SK-N-SH (cell line): ENCODE data around the gene DNAH3. TPM values are rescaled to one million over a fixed set of nuclear protein-coding genes. Genes with fewer than 3 reads are reported as not detected.

Experiments
- CTCF ChIA-PET: fragments of 300-600, 350-600 bp; formaldehyde crosslinking; extraction: SDS; loops from one replicate; lab custom pipeline; 2021; lab: Yijun Ruan, JAX
- POLR2A ChIA-PET: fragments of 350-600 bp; sonication (Branson Sonifier 250); formaldehyde crosslinking; extraction: SDS; loops from one replicate; lab custom pipeline; 2020; ENCODE audit warnings: antibody characterized with exemption, inconsistent platforms; lab: Yijun Ruan, JAX
- DNase-seq: peaks from one replicate; pipeline ENCODE4 v3.0.0; 2012
- H2AFZ ChIP-seq: fragments of 200-600 bp; sonication (generic); 2 replicates; pipeline ENCODE4 v1.8.1; 2016; ENCODE audit warnings: antibody characterized with exemption, mild to moderate bottlenecking, low read depth
- H3F3A ChIP-seq: fragments of 200-600 bp; sonication (generic); replicated peaks from 2 replicates; pipeline ENCODE3; 2016; ENCODE audit warnings: antibody characterized with exemption, mild to moderate bottlenecking; ENCODE audit not compliant: insufficient read depth
- H3K27ac ChIP-seq, 2 experiments: fragments of 200-500 bp in 1 of 2; fragments of 200-600 bp in 1 of 2; sonication (Bioruptor generic) in 1 of 2; sonication (generic), shearing (Covaris generic) in 1 of 2; 2 replicates each; pipeline versions ENCODE4 v1.5.1 to v1.6.1; 2014 to 2016; ENCODE audit warnings: low read depth in 2 of 2, inconsistent platforms in 1 of 2, low read length in 1 of 2, mild to moderate bottlenecking in 1 of 2, mixed read lengths in 1 of 2
- H3K27me3 ChIP-seq: fragments of 200-600 bp; sonication (generic), shearing (Covaris generic); 2 replicates; pipeline ENCODE4 v1.6.1; 2016; ENCODE audit warnings: mixed run types; ENCODE audit not compliant: insufficient read depth
- H3K36me3 ChIP-seq, 2 experiments: fragments of 200-500 bp in 1 of 2; fragments of 200-600 bp in 1 of 2; sonication (Bioruptor generic) in 1 of 2; sonication (generic) in 1 of 2; replicated peaks in 1 of 2; 2 replicates each; pipeline versions ENCODE3 to v1.5.1; 2014 to 2016; ENCODE audit warnings: low read length in 1 of 2, mild to moderate bottlenecking in 1 of 2; ENCODE audit not compliant: insufficient read depth in 2 of 2, control insufficient read depth in 1 of 2
- H3K4me1 ChIP-seq, 2 experiments: fragments of 200-500 bp in 1 of 2; fragments of 200-600 bp in 1 of 2; sonication (Bioruptor generic) in 1 of 2; sonication (generic), shearing (Covaris generic) in 1 of 2; 2 replicates each; pipeline versions ENCODE4 v1.5.1 to v1.6.1; 2014 to 2016; ENCODE audit warnings: low read depth in 1 of 2, low read length in 1 of 2, mixed run types in 1 of 2; ENCODE audit not compliant: insufficient read depth in 2 of 2, control insufficient read depth in 1 of 2
- H3K4me2 ChIP-seq: fragments of 200-600 bp; sonication (generic), shearing (Covaris generic); 2 replicates; pipeline ENCODE4 v1.6.1; 2017; ENCODE audit warnings: mixed run types
- H3K4me3 ChIP-seq, 2 experiments: fragments of 200-500 bp in 1 of 2; fragments of 200-600 bp in 1 of 2; sonication (Bioruptor generic) in 1 of 2; sonication (generic), shearing (Covaris generic) in 1 of 2; 2 replicates each; pipeline versions ENCODE4 v1.5.1 to v1.8.1; 2014 to 2016; ENCODE audit warnings: low read depth in 2 of 2, inconsistent platforms in 1 of 2, low read length in 1 of 2, mild to moderate bottlenecking in 1 of 2, mixed read lengths in 1 of 2, moderate library complexity in 1 of 2
- H3K79me2 ChIP-seq: fragments of 200-600 bp; sonication (generic); 2 replicates; pipeline ENCODE4 v1.8.1; 2017; ENCODE audit warnings: mild to moderate bottlenecking; ENCODE audit not compliant: insufficient read depth
- H3K9ac ChIP-seq: fragments of 200-600 bp; sonication (generic); 2 replicates; pipeline ENCODE4 v1.6.1; 2017; ENCODE audit warnings: mixed run types
- H3K9me2 ChIP-seq: fragments of 200-600 bp; sonication (generic); 2 replicates; pipeline ENCODE4 v1.6.1; 2017; ENCODE audit warnings: mixed run types
- H3K9me3 ChIP-seq: fragments of 200-600 bp; sonication (generic); 2 replicates; pipeline ENCODE4 v1.6.1; 2017; ENCODE audit warnings: mixed run types, mild to moderate bottlenecking, moderate library complexity
- H4K20me1 ChIP-seq: fragments of 200-600 bp; sonication (generic); 2 replicates; pipeline ENCODE4 v1.6.1; 2017; ENCODE audit warnings: mild to moderate bottlenecking, mixed run types; ENCODE audit not compliant: insufficient read depth
- CHD2 ChIP-seq: fragments of 150-350 bp; IDR thresholded peaks from 2 replicates; pipeline ENCODE4 v1.6.1; 2018; ENCODE audit warnings: low read length; ENCODE audit not compliant: partially characterized antibody
- EZH2phosphoT487 ChIP-seq: fragments of 200-600 bp; sonication (generic); IDR thresholded peaks from 2 replicates; pipeline ENCODE4 v1.6.1; 2017; ENCODE audit warnings: low read depth, mixed run types, mild to moderate bottlenecking, antibody characterized with exemption, moderate library complexity, borderline replicate concordance
- FOSL2 ChIP-seq: IDR thresholded peaks from 2 replicates; pipeline ENCODE4 v1.4.0; 2012; ENCODE audit warnings: low read depth, mild to moderate bottlenecking, moderate library complexity, borderline replicate concordance
- GABPA ChIP-seq: IDR thresholded peaks from 2 replicates; pipeline ENCODE4 v1.4.0; 2012; ENCODE audit warnings: low read depth, mild to moderate bottlenecking
- GATA2 ChIP-seq: sonication (generic); formaldehyde crosslinking; IDR thresholded peaks from 2 replicates; pipeline ENCODE4 v1.5.0; 2020; ENCODE audit warnings: mild to moderate bottlenecking, missing genetic modification reagents
- MEF2A ChIP-seq: IDR thresholded peaks from 2 replicates; pipeline ENCODE4 v1.4.0; 2012; ENCODE audit warnings: low read depth, borderline replicate concordance
- NFIC ChIP-seq: IDR thresholded peaks from 2 replicates; pipeline ENCODE4 v1.4.0; 2012; ENCODE audit warnings: borderline replicate concordance
- RFX5 ChIP-seq: IDR thresholded peaks from 2 replicates; pipeline ENCODE4 v1.6.1; 2012; ENCODE audit warnings: mild to moderate bottlenecking, improper control_type of control experiment, low read length
- SIN3A ChIP-seq: IDR thresholded peaks from 2 replicates; pipeline ENCODE4 v1.6.1; 2012; ENCODE audit warnings: low read depth, mild to moderate bottlenecking, low read length, moderate library complexity, borderline replicate concordance
- SMC3 ChIP-seq: IDR thresholded peaks from 2 replicates; pipeline ENCODE4 v1.6.1; 2012; ENCODE audit warnings: low read depth, low read length, improper control_type of control experiment
- TAF1 ChIP-seq: IDR thresholded peaks from 2 replicates; pipeline ENCODE4 v1.6.1; 2012; ENCODE audit warnings: low read depth, mild to moderate bottlenecking, low read length, moderate library complexity, borderline replicate concordance
- WGBS: methylation state at CpG from one replicate; pipeline ENCODE4 v1.1.6; 2017; ENCODE audit warnings: low lambda C conversion rate; 5-methylcytosine and 5-hydroxymethylcytosine counted together
- polyA plus RNA-seq, 3 experiments: library from polyadenylated mRNA; depleted of rRNA; stranded (reverse); fragments of >200 nt; gene quantifications; 2 replicates each; pipeline ENCODE4 v1.2.3, GENCODE V29; 2012
- TF ChIP-seq, protein P1 (sequence below): IDR thresholded peaks from 2 replicates; pipeline ENCODE4 v1.4.0; 2012; ENCODE audit warnings: low read depth, borderline replicate concordance

DNAH3 gene
- polyA plus RNA-seq, 1 of the 3 experiments (the other 2 are of a cell fraction): not detected

DNA sequence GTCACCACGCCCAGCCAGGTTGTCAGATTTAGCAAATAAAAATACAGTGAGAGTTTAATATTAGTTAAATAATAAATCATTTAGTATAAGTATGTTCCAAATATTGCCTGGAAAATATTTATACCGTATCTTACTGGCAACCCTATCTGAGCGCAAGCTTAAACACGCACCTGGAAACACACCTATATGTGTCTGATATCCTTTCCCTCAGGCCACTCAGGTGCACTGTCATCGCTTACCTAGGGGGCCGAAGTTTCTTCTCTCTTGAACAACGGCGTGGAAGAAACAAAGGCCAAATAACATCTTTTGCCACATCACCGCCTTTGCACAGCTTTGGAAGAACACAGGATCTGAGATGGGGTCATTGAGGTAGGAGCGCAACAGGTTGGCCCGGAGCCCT is 196.1 kb downstream of the DNAH3 start:
- CTCF ChIA-PET: interaction anchor here (1.4 kb wide), 1 partner anchor 46 kb away, joined by 3 read pairs; no protein-coding TSS in a partner anchor
- no peak for DNase-seq
- H4K20me1 ChIP-seq: no peaks in the 10 kb centered on the region
- no peaks in the 10 kb centered on the region for H3F3A ChIP-seq
- H3K27me3 ChIP-seq: no peaks in the 10 kb centered on the region; the same call in 1 of the 2 replicates
- H3K36me3 ChIP-seq: no peaks in the 10 kb centered on the region
- no peaks in the 10 kb centered on the region for H3K4me1 ChIP-seq
- H3K4me3 ChIP-seq: no peak overlapping the region
- H3K4me2 ChIP-seq: no peak overlapping the region
- 79% methylated on average over 11 of the region's 11 CpGs for WGBS
- no peak overlapping the region for H3K27ac ChIP-seq
- no peaks in the 10 kb centered on the region for H3K9me2 ChIP-seq
- POLR2A ChIA-PET: no interaction called here
- H3K9me3 ChIP-seq: no peaks in the 10 kb centered on the region
- H3K9ac ChIP-seq: no peak overlapping the region
- no peaks in the 10 kb centered on the region for H3K79me2 ChIP-seq
- TF ChIP-seq EZH2phosphoT487 (no peak), GATA2 (CRISPR knock-in tag) (no peak), MEF2A (no peak), CHD2 (no peak), SMC3 (no peak), NFIC (no peak)
- no peak overlapping the region for H2AFZ ChIP-seq

DNA sequence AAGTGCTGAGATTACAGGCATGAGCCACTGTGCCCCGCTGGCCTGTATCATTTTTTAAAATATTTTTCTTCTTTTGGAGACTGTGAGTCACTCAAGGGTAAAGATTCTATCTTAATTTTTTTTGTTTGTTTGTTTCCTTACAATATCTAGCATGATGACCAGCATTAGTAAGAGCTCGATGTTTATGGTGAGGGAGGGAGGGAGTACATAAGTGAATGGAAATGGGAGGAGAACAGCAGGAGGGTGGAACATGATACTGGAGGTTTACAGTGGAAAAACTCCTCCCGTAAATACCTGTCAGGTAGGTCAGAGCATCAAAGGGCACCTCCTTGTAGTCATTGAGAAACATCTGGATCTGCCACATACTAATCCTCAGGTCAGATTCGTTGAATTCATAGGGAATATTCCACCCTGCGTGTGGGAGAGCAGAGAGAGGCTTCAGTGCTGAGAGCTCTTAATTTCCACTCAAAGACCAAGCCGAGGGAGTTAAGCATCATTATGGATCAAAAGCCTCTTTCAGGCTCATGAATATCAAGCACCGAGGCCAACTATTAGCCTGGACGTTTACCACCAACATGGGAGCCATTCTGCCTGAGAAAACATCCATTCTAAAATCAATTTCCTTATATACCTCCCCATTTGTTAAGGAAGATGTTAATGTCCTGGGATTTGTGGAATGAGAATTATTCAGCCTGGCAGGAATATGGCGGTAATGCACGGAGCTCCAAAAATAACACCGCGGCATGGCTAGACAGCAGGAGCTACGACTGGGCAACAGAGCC is 198.3 kb downstream of the DNAH3 start:
- ChIA-PET POLR2A (no interaction called here), CTCF (no interaction called here)
- no peak overlapping the region for H2AFZ ChIP-seq
- H3K27me3 ChIP-seq: no peaks in the 10 kb centered on the region; the same call in 1 of the 2 replicates
- H3F3A ChIP-seq: no peaks in the 10 kb centered on the region
- no peak for DNase-seq
- no peak overlapping the region for H3K4me2 ChIP-seq
- no peak overlapping the region for H3K4me3 ChIP-seq
- H4K20me1 ChIP-seq: no peaks in the 10 kb centered on the region
- no peak overlapping the region for H3K27ac ChIP-seq
- no peak for TF ChIP-seq RFX5
- TF ChIP-seq TAF1: no peak
- no peak for TF ChIP-seq SIN3A
- no peak for TF ChIP-seq GABPA
- no peak for TF ChIP-seq FOSL2
- TF ChIP-seq, protein P1, sequence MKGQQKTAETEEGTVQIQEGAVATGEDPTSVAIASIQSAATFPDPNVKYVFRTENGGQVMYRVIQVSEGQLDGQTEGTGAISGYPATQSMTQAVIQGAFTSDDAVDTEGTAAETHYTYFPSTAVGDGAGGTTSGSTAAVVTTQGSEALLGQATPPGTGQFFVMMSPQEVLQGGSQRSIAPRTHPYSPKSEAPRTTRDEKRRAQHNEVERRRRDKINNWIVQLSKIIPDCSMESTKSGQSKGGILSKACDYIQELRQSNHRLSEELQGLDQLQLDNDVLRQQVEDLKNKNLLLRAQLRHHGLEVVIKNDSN: no peak
- H3K79me2 ChIP-seq: no peaks in the 10 kb centered on the region
- H3K36me3 ChIP-seq: no peaks in the 10 kb centered on the region
- no peaks in the 10 kb centered on the region for H3K9me3 ChIP-seq
- H3K9ac ChIP-seq: no peak overlapping the region
- WGBS: 61% methylated on average over 13 of the region's 13 CpGs
- H3K4me1 ChIP-seq: no peaks in the 10 kb centered on the region
- no peaks in the 10 kb centered on the region for H3K9me2 ChIP-seq
